SU-DHL-6 (cell line): ENCODE measurements around the gene NR2F2.

ENCODE experiments used
- H2AFZ ChIP-seq: fragments of 200-600 bp; sonication (generic); 2 replicates; pipeline ENCODE4 v1.6.1; 2014; ENCODE audit warnings: low read depth, mild to moderate bottlenecking, moderate library complexity, mixed read lengths, antibody characterized with exemption, low read length; ENCODE audit not compliant: severe bottlenecking
- H3F3A ChIP-seq: fragments of 200-600 bp; shearing (Covaris generic); 2 replicates; pipeline ENCODE4 v1.6.0; 2016; ENCODE audit warnings: antibody characterized with exemption, mild to moderate bottlenecking; ENCODE audit not compliant: insufficient read depth
- H3K27ac ChIP-seq: fragments of 200-600 bp; sonication (generic); 2 replicates; pipeline ENCODE4 v1.5.1; 2016; ENCODE audit warnings: low read depth, mild to moderate bottlenecking, low read length, moderate library complexity, mixed read lengths
- H3K27me3 ChIP-seq: fragments of 200-600 bp; sonication (generic), shearing (Covaris generic); 2 replicates; pipeline ENCODE4 v1.6.0; 2014; ENCODE audit warnings: mild to moderate bottlenecking, low read length
- H3K36me3 ChIP-seq: fragments of 200-600 bp; sonication (generic); 2 replicates; pipeline ENCODE4 v1.6.1; 2014; ENCODE audit warnings: mild to moderate bottlenecking, low read length, mixed read lengths
- H3K4me2 ChIP-seq: fragments of 300-600, 200-600 bp; shearing (Covaris generic), sonication (generic); 2 replicates; pipeline ENCODE4 v1.6.0; 2014; ENCODE audit warnings: low read length, low read depth, mild to moderate bottlenecking; ENCODE audit not compliant: poor library complexity, severe bottlenecking
- H3K4me3 ChIP-seq: fragments of 200-600 bp; sonication (generic); 2 replicates; pipeline ENCODE4 v1.5.1; 2014; ENCODE audit warnings: antibody characterized with exemption, low read length, mild to moderate bottlenecking, mixed read lengths; ENCODE audit not compliant: insufficient read depth, poor library complexity, severe bottlenecking
- H3K79me2 ChIP-seq: fragments of 200-600 bp; sonication (generic); 2 replicates; pipeline ENCODE4 v1.6.1; 2014; ENCODE audit warnings: mild to moderate bottlenecking, low read length, moderate library complexity; ENCODE audit not compliant: insufficient read depth
- H3K9ac ChIP-seq: fragments of 200-600 bp; sonication (generic); 2 replicates; pipeline ENCODE4 v1.7.0; 2014; ENCODE audit warnings: mild to moderate bottlenecking, low read length
- H3K9me2 ChIP-seq: fragments of 200-600 bp; sonication (generic); replicated peaks from 2 replicates; pipeline ENCODE4 v1.6.1; 2014; ENCODE audit warnings: low read length; ENCODE audit not compliant: insufficient read depth
- H3K9me3 ChIP-seq: fragments of 200-600 bp; sonication (generic); 2 replicates; pipeline ENCODE4 v1.6.1; 2014; ENCODE audit warnings: low read length, mixed read lengths; ENCODE audit not compliant: insufficient read depth
- H4K20me1 ChIP-seq: fragments of 200-600 bp; sonication (generic); 2 replicates; pipeline ENCODE4 v1.6.1; 2014; ENCODE audit warnings: low read depth, mild to moderate bottlenecking, antibody characterized with exemption, low read length, moderate library complexity, mixed read lengths
- EZH2phosphoT487 ChIP-seq: fragments of 200-600 bp; sonication (generic), shearing (Covaris generic); conservative IDR thresholded peaks from 2 replicates; pipeline ENCODE4 v1.6.1; 2018; ENCODE audit warnings: mild to moderate bottlenecking, antibody characterized with exemption, low read length, moderate library complexity, mixed read lengths
- TF ChIP-seq, protein P1 (sequence below): fragments of 200-600 bp; sonication (generic); IDR thresholded peaks from one replicate; pipeline ENCODE4 v1.5.1; 2017; ENCODE audit warnings: antibody characterized with exemption, mild to moderate bottlenecking, low read length, moderate library complexity; ENCODE audit not compliant: insufficient read depth, poor library complexity, severe bottlenecking

The NR2F2 gene

DNA sequence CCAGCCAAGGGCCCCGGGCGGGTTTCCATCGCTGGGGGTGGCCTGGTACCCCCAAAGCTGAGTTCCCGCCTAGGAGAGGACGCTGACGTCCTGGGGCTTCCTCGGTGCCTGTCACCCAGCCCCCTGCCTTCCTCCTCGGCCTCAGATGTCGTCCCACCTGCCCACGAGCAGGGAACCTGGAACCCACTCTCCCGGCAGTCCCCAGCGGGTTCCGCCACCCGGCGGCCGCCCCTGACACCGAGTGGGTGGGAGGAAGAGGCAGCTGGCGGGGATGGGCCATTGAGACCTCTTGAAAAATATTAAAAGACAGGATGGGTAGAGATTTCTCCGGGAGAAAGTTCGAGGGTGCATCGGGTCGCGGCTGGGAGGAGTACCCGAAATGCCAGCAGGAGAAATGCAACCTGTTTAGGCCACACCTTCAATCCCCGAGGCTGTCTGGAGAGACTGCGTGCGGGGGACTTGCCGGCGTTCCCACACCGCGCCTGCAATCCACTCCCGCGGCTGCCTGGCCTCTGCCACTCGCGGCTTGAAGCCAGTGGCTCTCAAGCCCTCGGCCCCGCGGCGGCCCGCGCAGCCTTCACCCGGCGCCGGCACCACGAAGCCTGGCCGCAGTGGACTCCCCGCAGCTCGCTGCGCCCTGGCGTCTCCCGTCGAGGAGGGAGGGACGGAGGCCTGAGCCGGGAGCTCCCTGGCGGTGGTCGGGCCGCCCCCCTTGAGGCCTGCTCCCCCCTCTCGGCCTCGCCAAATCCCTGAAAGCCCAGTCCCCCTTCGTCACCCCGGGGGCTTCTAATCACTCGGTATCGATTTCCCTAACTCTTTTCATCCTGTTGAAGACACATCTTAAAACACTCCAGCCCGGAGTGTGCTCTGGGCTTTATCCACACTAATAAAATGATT, 8.6 kb upstream of the NR2F2 start:
- H2AFZ ChIP-seq: no peak overlapping the region
- no peak overlapping the region for H3K4me2 ChIP-seq

DNA sequence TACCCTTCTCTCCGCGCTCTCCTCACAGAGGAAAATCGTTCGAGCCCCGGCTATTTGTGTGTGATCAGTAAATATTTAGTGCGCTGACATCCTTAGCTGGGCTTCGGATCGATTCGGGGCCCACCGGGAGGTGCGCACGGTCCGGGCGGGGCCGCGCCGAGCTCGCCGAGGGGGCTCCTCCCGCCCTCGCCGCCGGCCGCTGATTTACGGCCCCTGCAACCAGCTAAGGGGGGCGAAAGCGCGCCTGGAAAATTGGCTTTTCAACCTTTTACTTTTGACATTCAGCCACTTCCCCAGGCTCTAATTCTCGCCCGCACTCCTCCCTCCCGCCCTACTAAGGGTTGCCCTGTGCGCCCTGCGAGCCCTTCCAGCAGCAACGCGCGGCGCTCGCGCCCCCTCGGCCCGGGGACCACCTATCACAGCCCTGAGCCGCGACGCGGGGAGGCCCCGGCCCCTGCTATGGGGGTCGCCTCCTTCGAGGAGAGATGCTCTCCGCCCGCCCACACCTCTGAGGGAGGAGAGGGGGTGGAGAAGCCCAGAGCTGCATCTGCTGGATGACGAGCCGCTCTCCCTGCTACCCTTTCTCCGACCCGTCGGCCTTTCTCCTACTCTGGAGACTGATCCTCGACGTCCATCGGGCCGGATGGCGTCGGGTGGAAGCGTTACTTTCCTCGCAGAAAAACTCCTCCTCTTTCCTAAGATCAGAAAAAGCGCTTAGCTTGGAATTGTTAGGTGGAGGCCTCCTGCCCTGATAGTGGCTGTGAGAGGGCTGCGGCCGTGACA, 7.8 kb upstream of the NR2F2 start:
- Histone ChIP-seq H2AFZ (no peak overlapping the region), H3K9me2 (no peaks in the 10 kb centered on the region), H3K79me2 (no peaks in the 10 kb centered on the region), H3F3A (no peaks in the 10 kb centered on the region), H3K9me3 (no peaks in the 10 kb centered on the region), H3K4me3 (no peak overlapping the region), H4K20me1 (no peaks in the 10 kb centered on the region), H3K4me2 (no peak overlapping the region), H3K36me3 (no peaks in the 10 kb centered on the region), H3K27me3 (no peaks in the 10 kb centered on the region), H3K27ac (no peak overlapping the region), H3K9ac (no peak overlapping the region)
- no peak for TF ChIP-seq EZH2phosphoT487
- TF ChIP-seq, protein P1, sequence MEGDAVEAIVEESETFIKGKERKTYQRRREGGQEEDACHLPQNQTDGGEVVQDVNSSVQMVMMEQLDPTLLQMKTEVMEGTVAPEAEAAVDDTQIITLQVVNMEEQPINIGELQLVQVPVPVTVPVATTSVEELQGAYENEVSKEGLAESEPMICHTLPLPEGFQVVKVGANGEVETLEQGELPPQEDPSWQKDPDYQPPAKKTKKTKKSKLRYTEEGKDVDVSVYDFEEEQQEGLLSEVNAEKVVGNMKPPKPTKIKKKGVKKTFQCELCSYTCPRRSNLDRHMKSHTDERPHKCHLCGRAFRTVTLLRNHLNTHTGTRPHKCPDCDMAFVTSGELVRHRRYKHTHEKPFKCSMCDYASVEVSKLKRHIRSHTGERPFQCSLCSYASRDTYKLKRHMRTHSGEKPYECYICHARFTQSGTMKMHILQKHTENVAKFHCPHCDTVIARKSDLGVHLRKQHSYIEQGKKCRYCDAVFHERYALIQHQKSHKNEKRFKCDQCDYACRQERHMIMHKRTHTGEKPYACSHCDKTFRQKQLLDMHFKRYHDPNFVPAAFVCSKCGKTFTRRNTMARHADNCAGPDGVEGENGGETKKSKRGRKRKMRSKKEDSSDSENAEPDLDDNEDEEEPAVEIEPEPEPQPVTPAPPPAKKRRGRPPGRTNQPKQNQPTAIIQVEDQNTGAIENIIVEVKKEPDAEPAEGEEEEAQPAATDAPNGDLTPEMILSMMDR: no peak

More for the DNA sequence above, 8.6 kb upstream of the NR2F2 start:
- TF ChIP-seq EZH2phosphoT487: no peak
- TF ChIP-seq, protein P1: no peak
- Histone ChIP-seq H3K36me3 (no peaks in the 10 kb centered on the region), H3K9ac (no peak overlapping the region), H3K27me3 (no peaks in the 10 kb centered on the region), H3K27ac (no peak overlapping the region), H3K4me3 (no peak overlapping the region), H3K9me2 (no peaks in the 10 kb centered on the region), H3K9me3 (no peaks in the 10 kb centered on the region), H3F3A (no peaks in the 10 kb centered on the region), H3K79me2 (no peaks in the 10 kb centered on the region), H4K20me1 (no peaks in the 10 kb centered on the region)

DNA sequence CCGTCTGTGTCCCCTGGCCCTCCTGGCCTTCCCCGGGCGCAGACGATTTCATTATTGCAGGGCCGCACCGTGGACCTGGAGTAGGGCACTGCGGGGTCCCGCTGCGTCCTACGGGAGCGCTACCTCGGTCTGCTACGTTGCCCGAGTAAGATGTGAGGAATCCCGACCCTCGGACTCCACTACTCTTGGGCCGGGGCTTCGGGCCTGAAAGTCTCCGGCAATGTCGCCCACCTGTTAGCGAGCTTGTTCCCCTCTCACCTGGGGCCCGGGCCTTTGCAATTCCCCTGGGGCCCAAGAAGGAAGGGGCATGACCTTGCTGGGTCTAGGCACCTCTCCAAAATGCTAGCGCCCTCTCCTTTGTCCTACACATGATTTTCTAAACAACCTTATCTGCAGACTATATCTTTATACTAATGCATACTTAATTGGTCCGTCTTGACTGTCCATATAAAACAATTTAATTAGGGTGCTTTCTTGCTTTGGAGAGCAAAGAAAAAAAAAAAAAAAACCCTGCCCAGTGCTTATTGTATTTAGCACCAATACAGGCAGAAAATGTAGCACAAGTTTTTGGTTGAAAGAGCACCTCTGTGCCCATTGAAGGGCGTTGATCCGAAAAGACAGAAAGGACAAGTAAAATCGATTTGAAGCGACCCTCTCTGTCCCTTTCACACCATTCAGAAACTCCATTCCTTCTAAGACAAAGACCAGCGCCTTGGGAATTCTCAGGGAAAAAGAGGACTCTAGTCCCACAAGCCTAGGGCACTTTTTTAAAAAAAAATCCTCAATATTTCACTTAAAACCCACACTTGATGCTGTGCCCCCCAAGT, 7.0 kb upstream of the NR2F2 start:
- Histone ChIP-seq H4K20me1 (no peaks in the 10 kb centered on the region), H3K4me3 (no peak overlapping the region), H3F3A (no peaks in the 10 kb centered on the region), H3K36me3 (no peaks in the 10 kb centered on the region), H3K27ac (no peak overlapping the region), H3K9ac (no peak overlapping the region), H2AFZ (no peak overlapping the region), H3K4me2 (no peak overlapping the region), H3K9me3 (no peaks in the 10 kb centered on the region), H3K79me2 (no peaks in the 10 kb centered on the region), H3K9me2 (no peaks in the 10 kb centered on the region), H3K27me3 (no peaks in the 10 kb centered on the region)
- TF ChIP-seq EZH2phosphoT487: no peak
- TF ChIP-seq, protein P1: no peak
